ENCODE measurements around the gene FGFR3. TPM values are rescaled to one million over a fixed set of nuclear protein-coding genes. Genes with fewer than 3 reads are reported as not detected.

Gene FGFR3
- total RNA-seq, 3 donors from 2014 or later (not counting 1 experiment from before 2014, with no cell fraction given), result not detected

DNA sequence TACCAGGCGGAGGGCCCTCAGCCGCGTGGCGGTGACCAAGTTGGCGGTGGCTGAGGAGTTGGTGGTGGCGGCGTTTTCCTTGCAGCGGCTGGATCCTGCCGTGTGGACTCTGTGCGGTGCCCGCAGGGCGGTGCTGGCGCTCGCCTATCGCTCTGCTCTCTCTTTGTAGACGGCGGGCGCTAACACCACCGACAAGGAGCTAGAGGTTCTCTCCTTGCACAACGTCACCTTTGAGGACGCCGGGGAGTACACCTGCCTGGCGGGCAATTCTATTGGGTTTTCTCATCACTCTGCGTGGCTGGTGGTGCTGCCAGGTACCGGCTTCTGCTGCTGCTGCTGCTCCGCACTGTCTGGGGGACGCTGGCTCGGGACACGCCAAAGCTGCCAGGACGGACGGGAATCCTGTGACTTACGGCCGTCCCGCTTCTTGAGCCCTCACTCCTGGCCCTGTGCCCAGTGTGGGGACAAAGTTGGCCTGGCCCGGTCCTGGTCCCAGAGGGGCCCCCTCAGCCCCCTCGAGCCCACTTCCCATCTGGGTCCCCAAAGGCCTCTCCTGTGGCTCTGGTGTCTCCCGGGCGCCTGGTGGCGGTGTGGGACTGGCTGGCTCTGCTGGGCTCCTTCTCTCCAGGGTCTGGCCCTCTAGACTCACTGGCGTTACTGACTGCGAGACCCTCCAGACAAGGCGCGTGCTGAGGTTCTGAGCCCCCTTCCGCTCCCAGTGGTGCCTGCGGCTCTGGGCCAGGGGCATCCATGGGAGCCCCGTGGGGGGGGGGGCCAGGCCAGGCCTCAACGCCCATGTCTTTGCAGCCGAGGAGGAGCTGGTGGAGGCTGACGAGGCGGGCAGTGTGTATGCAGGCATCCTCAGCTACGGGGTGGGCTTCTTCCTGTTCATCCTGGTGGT, 10.7 kb downstream of the FGFR3 start:
- Histone ChIP-seq H3K4me3 (ENCODE audit: low read length) (no peak overlapping the region), H3K27ac (ENCODE audit: low read length) (no peak overlapping the region), H3K27me3 (ENCODE audit: control insufficient read depth, insufficient read depth, low read length) (no peaks in the 10 kb centered on the region), H3K4me1 (ENCODE audit: control insufficient read depth, insufficient read depth, low read length) (no peaks in the 10 kb centered on the region), H3K9me3 (ENCODE audit: control insufficient read depth, insufficient read depth, low read length) (no peaks in the 10 kb centered on the region), H3K36me3 (ENCODE audit: control insufficient read depth, insufficient read depth, low read length) (no peaks in the 10 kb centered on the region)
- ATAC-seq, result no peak
- intact Hi-C loops (cut with micrococcal nuclease), result no loop called here
- TF ChIP-seq, protein P1, sequence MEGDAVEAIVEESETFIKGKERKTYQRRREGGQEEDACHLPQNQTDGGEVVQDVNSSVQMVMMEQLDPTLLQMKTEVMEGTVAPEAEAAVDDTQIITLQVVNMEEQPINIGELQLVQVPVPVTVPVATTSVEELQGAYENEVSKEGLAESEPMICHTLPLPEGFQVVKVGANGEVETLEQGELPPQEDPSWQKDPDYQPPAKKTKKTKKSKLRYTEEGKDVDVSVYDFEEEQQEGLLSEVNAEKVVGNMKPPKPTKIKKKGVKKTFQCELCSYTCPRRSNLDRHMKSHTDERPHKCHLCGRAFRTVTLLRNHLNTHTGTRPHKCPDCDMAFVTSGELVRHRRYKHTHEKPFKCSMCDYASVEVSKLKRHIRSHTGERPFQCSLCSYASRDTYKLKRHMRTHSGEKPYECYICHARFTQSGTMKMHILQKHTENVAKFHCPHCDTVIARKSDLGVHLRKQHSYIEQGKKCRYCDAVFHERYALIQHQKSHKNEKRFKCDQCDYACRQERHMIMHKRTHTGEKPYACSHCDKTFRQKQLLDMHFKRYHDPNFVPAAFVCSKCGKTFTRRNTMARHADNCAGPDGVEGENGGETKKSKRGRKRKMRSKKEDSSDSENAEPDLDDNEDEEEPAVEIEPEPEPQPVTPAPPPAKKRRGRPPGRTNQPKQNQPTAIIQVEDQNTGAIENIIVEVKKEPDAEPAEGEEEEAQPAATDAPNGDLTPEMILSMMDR (IDR thresholded peaks at IDR 0.05), result no peak
- 93% methylated on average over 51 of the region's 51 CpGs for WGBS (ENCODE audit: insufficient coverage)
- Mint-ChIP-seq H3K27me3 (ENCODE audit: low read depth in 2 of 2) (no peaks in the 10 kb centered on the region), H3K4me3 (no peak overlapping the region), H3K4me1 (no peaks in the 10 kb centered on the region), H3K36me3 (no peaks in the 10 kb centered on the region), H3K9me3 (no peaks in the 10 kb centered on the region), H3K27ac (no peak overlapping the region)
- no peak for DNase-seq

DNA sequence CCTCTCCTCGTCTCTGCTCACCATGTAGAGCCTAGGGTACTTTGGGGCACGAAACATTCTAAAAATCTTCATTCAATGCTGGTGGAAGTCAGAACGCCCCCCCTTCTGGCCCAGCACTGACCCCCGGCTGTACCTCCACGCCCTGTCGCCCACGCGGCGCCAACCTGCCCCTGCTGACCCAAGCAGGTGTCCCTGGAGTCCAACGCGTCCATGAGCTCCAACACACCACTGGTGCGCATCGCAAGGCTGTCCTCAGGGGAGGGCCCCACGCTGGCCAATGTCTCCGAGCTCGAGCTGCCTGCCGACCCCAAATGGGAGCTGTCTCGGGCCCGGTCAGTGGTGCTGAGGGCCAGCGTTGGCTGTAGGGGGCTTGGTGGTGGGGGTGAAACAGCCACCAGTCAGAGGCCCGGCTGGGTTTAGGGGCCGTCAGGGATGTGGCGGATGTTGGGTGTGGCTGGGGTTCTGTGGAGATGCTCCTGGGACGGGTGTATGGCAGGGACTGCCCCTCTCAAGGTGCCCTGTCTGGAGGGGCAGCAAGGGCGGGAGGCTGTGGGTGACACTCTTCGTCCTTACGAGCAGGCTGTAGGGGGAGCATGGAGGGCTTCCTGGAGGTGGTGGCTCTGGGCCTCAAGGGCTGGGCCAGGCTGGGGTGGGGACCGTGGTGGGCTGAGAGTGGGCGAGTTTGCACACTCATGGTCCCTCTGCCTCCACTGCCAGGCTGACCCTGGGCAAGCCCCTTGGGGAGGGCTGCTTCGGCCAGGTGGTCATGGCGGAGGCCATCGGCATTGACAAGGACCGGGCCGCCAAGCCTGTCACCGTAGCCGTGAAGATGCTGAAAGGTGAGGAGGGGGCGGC, 11.8 kb downstream of the FGFR3 start:
- TF ChIP-seq, protein P1 (IDR thresholded peaks at IDR 0.05), result no peak
- Mint-ChIP-seq H3K27ac (no peak overlapping the region), H3K4me3 (no peak overlapping the region), H3K9me3 (no peaks in the 10 kb centered on the region), H3K36me3 (no peaks in the 10 kb centered on the region), H3K4me1 (no peaks in the 10 kb centered on the region), H3K27me3 (ENCODE audit: low read depth in 2 of 2) (no peaks in the 10 kb centered on the region)
- no peaks in the 10 kb centered on the region for H3K27me3 ChIP-seq (ENCODE audit: control insufficient read depth, insufficient read depth, low read length)
- H3K4me1 ChIP-seq (ENCODE audit: control insufficient read depth, insufficient read depth, low read length), result no peaks in the 10 kb centered on the region
- no peak for DNase-seq
- intact Hi-C loops (cut with micrococcal nuclease), result no loop called here
- H3K27ac ChIP-seq (ENCODE audit: low read length), result no peak overlapping the region
- no peaks in the 10 kb centered on the region for H3K9me3 ChIP-seq (ENCODE audit: control insufficient read depth, insufficient read depth, low read length)
- ATAC-seq, result peak in 1 of 3 donors; percentile 19
- no peaks in the 10 kb centered on the region for H3K36me3 ChIP-seq (ENCODE audit: control insufficient read depth, insufficient read depth, low read length)
- 93% methylated on average over 37 of the region's 37 CpGs for WGBS (ENCODE audit: insufficient coverage)
- H3K4me3 ChIP-seq (ENCODE audit: low read length), result no peak overlapping the region

DNA sequence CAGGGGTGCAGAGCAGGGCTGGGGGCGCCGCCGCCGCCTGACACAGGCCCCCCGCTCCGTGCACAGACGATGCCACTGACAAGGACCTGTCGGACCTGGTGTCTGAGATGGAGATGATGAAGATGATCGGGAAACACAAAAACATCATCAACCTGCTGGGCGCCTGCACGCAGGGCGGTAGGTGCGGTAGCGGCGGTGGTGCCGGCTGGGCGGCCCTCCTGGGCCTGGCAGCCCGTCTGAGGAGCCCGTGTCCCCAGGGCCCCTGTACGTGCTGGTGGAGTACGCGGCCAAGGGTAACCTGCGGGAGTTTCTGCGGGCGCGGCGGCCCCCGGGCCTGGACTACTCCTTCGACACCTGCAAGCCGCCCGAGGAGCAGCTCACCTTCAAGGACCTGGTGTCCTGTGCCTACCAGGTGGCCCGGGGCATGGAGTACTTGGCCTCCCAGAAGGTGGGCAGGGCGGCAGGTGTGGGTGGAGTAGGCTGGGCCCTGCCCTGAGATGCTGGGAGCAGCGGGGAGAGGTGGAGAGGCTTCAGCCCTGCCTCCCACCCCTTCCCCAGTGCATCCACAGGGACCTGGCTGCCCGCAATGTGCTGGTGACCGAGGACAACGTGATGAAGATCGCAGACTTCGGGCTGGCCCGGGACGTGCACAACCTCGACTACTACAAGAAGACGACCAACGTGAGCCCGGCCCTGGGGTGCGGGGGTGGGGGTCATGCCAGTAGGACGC, 12.6 kb downstream of the FGFR3 start:
- Mint-ChIP-seq H3K27me3 (ENCODE audit: low read depth in 2 of 2) (no peaks in the 10 kb centered on the region), H3K4me1 (no peaks in the 10 kb centered on the region), H3K4me3 (no peak overlapping the region), H3K27ac (no peak overlapping the region), H3K9me3 (no peaks in the 10 kb centered on the region), H3K36me3 (no peaks in the 10 kb centered on the region)
- Histone ChIP-seq H3K4me1 (ENCODE audit: control insufficient read depth, insufficient read depth, low read length) (no peaks in the 10 kb centered on the region), H3K27me3 (ENCODE audit: control insufficient read depth, insufficient read depth, low read length) (no peaks in the 10 kb centered on the region), H3K36me3 (ENCODE audit: control insufficient read depth, insufficient read depth, low read length) (no peaks in the 10 kb centered on the region), H3K4me3 (ENCODE audit: low read length) (no peak overlapping the region), H3K27ac (ENCODE audit: low read length) (no peak overlapping the region), H3K9me3 (ENCODE audit: control insufficient read depth, insufficient read depth, low read length) (no peaks in the 10 kb centered on the region)
- TF ChIP-seq, protein P1 (IDR thresholded peaks at IDR 0.05), result no peak
- DNase-seq, result no peak
- WGBS (ENCODE audit: insufficient coverage), result 91% methylated on average over 47 of the region's 47 CpGs
- no peak for ATAC-seq
- intact Hi-C loops (cut with micrococcal nuclease), result no loop called here
